DND-41 (cell line): ENCODE measurements around the gene VSIG1.

ENCODE experiments used
- ATAC-seq: fragments of 200-7000 bp; cut with Tn5 transposase; 3 replicates; pipeline ENCODE4 v1.9.1; 2021; ENCODE audit warnings: low read depth; ENCODE audit not compliant: insufficient read depth
- DNase-seq: peaks from one replicate; pipeline ENCODE4 v3.0.0-alpha.2; 2020
- H2AFZ ChIP-seq: 2 replicates; pipeline ENCODE4 v1.6.0; 2012; ENCODE audit warnings: low read depth, low read length
- H3K27ac ChIP-seq: 2 replicates; pipeline ENCODE4 v1.5.1; 2012; ENCODE audit warnings: low read length, inconsistent platforms
- H3K27me3 ChIP-seq: fragments of 200-600 bp; sonication (generic); 2 replicates; pipeline ENCODE4 v1.6.0; 2012; ENCODE audit warnings: low read length, mild to moderate bottlenecking, inconsistent platforms; ENCODE audit not compliant: insufficient read depth, poor library complexity
- H3K36me3 ChIP-seq: 2 replicates; pipeline ENCODE4 v1.5.1; 2012; ENCODE audit warnings: low read length, inconsistent platforms; ENCODE audit not compliant: insufficient read depth
- H3K4me1 ChIP-seq: 2 replicates; pipeline ENCODE4 v1.5.1; 2012; ENCODE audit warnings: mild to moderate bottlenecking, low read length; ENCODE audit not compliant: insufficient read depth
- H3K4me2 ChIP-seq: 2 replicates; pipeline ENCODE4 v1.6.0; 2012; ENCODE audit warnings: mild to moderate bottlenecking, moderate library complexity, low read length, inconsistent platforms; ENCODE audit not compliant: insufficient read depth
- H3K4me3 ChIP-seq, 2 experiments: fragments of 200-600 bp in 1 of 2; shearing (Covaris generic) in 1 of 2; 2 replicates each; pipeline ENCODE4 v1.5.1; 2012 to 2016; ENCODE audit warnings: inconsistent platforms in 2 of 2, low read length in 2 of 2, mild to moderate bottlenecking in 2 of 2, low read depth in 1 of 2, moderate library complexity in 1 of 2
- H3K79me2 ChIP-seq: 2 replicates; pipeline ENCODE4 v1.6.0; 2012; ENCODE audit warnings: low read length, inconsistent platforms; ENCODE audit not compliant: insufficient read depth
- H3K9ac ChIP-seq: 2 replicates; pipeline ENCODE4 v1.6.0; 2012; ENCODE audit warnings: low read depth, mild to moderate bottlenecking, inconsistent platforms, low read length, moderate library complexity
- H3K9me3 ChIP-seq: 2 replicates; pipeline ENCODE4 v1.5.1; 2012; ENCODE audit warnings: low read length, moderate library complexity, mild to moderate bottlenecking, inconsistent platforms; ENCODE audit not compliant: insufficient read depth, severe bottlenecking
- H4K20me1 ChIP-seq: 2 replicates; pipeline ENCODE4 v1.6.0; 2012; ENCODE audit warnings: low read length; ENCODE audit not compliant: insufficient read depth
- EZH2 ChIP-seq: IDR thresholded peaks from 3 replicates; pipeline ENCODE4 v1.6.1; 2012; ENCODE audit warnings: borderline replicate concordance, low read depth, mild to moderate bottlenecking, moderate library complexity, low read length, inconsistent platforms; ENCODE audit not compliant: severe bottlenecking
- TF ChIP-seq, protein P1 (sequence below): IDR thresholded peaks from 2 replicates; pipeline ENCODE4 v1.5.1; 2012; ENCODE audit warnings: borderline replicate concordance, low read length, moderate library complexity, mild to moderate bottlenecking; ENCODE audit not compliant: poor library complexity, severe bottlenecking; ENCODE audit errors: extremely low read depth

The VSIG1 gene

GRCh38 chrX:108049649-108050048 lies 4.8 kb downstream of the VSIG1 start:
- Histone ChIP-seq H3K4me2 (no peak overlapping the region), H3K9me3 (no peaks in the 10 kb centered on the region), H3K36me3 (no peaks in the 10 kb centered on the region), H2AFZ (no peak overlapping the region), H3K79me2 (no peaks in the 10 kb centered on the region), H3K27me3 (no peaks in the 10 kb centered on the region), H3K4me3 (no peak overlapping the region), H3K27ac (no peak overlapping the region), H3K4me1 (no peaks in the 10 kb centered on the region), H3K9ac (no peak overlapping the region), H4K20me1 (no peaks in the 10 kb centered on the region)
- no peak for TF ChIP-seq EZH2
- TF ChIP-seq, protein P1, sequence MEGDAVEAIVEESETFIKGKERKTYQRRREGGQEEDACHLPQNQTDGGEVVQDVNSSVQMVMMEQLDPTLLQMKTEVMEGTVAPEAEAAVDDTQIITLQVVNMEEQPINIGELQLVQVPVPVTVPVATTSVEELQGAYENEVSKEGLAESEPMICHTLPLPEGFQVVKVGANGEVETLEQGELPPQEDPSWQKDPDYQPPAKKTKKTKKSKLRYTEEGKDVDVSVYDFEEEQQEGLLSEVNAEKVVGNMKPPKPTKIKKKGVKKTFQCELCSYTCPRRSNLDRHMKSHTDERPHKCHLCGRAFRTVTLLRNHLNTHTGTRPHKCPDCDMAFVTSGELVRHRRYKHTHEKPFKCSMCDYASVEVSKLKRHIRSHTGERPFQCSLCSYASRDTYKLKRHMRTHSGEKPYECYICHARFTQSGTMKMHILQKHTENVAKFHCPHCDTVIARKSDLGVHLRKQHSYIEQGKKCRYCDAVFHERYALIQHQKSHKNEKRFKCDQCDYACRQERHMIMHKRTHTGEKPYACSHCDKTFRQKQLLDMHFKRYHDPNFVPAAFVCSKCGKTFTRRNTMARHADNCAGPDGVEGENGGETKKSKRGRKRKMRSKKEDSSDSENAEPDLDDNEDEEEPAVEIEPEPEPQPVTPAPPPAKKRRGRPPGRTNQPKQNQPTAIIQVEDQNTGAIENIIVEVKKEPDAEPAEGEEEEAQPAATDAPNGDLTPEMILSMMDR = no peak
- DNase-seq = no peak
- no peak for ATAC-seq

DNA sequence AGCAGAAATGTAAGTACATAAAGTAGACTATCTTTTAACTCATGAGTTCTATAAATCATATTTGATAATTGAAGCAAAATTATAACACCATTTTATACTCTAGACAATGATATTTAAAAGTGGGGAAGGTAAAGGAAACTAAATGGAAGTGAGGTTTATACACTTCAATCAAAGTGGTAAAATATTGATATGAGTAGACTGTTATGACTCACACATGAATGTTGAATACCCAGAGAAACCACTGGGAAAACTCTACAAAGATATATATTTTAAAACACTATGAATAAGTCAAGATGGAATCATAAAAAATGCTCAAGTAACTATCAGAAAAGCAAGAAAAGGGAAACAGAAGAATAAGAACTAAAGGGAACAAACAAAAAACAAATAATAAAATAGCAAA lies 8.4 kb downstream of the VSIG1 start:
- Histone ChIP-seq H3K27me3 (no peaks in the 10 kb centered on the region), H3K4me2 (no peak overlapping the region), H3K4me1 (no peaks in the 10 kb centered on the region), H3K9me3 (no peaks in the 10 kb centered on the region), H3K36me3 (no peaks in the 10 kb centered on the region), H2AFZ (no peak overlapping the region), H3K4me3 (no peak overlapping the region), H3K79me2 (no peaks in the 10 kb centered on the region), H3K9ac (no peak overlapping the region), H3K27ac (no peak overlapping the region), H4K20me1 (no peaks in the 10 kb centered on the region)
- DNase-seq = no peak
- no peak for TF ChIP-seq EZH2
- TF ChIP-seq, protein P1 = no peak
- ATAC-seq = no peak

DNA sequence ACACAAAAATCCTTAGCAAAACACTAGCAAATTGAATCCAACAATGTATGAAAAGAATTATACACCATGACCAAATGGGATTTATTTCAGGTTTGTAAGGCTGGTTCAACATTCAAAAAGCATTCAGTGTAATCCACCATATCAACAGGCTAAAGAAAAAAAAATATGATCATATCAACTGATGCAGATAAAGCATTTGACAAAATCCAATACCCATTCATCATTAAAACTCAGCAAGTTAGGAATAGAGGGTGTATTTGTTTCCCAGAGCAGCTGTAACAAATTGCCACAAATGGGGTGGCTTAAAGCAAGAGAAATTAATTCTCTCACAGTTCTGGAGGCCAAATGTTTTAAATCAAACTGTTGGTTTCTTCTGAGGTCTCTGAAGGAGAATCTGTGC lies 10.7 kb downstream of the VSIG1 start:
- DNase-seq (no peak), ATAC-seq (no peak)
- H3K27ac ChIP-seq = no peak overlapping the region
- no peak overlapping the region for H3K9ac ChIP-seq
- H3K79me2 ChIP-seq = no peaks in the 10 kb centered on the region
- H3K4me3 ChIP-seq = no peak overlapping the region
- H3K36me3 ChIP-seq = no peaks in the 10 kb centered on the region
- no peaks in the 10 kb centered on the region for H3K27me3 ChIP-seq
- H3K4me2 ChIP-seq = no peak overlapping the region
- H4K20me1 ChIP-seq = no peaks in the 10 kb centered on the region
- H2AFZ ChIP-seq = no peak overlapping the region
- TF ChIP-seq EZH2 = no peak
- TF ChIP-seq, protein P1 = no peak
- no peaks in the 10 kb centered on the region for H3K9me3 ChIP-seq
- H3K4me1 ChIP-seq = no peaks in the 10 kb centered on the region

DNA sequence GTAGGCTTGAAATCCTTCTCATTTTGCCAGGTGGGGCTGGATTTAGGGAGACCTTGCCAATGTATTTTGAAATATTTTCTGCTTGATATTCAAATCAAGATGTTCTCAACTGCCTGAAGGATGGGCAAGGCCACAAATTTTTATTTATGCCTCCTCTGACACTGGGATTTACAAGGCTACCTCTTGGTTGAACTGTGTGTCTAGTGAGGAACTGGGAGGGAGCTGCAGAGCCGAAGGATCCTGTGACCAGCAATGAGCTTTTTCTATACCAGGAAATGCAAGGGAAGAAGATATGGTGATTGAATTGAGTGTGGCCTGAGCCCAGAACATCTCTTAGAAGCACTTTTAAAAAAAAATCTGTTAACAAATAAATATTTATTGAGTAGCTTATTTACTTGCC lies 14.9 kb downstream of the VSIG1 start:
- no peak overlapping the region for H3K27ac ChIP-seq
- no peak overlapping the region for H3K9ac ChIP-seq
- H3K79me2 ChIP-seq = no peaks in the 10 kb centered on the region
- no peaks in the 10 kb centered on the region for H3K4me1 ChIP-seq
- no peak for DNase-seq
- H3K4me3 ChIP-seq = no peak overlapping the region
- no peak overlapping the region for H2AFZ ChIP-seq
- H3K27me3 ChIP-seq = no peaks in the 10 kb centered on the region
- H3K36me3 ChIP-seq = no peaks in the 10 kb centered on the region
- TF ChIP-seq EZH2 = no peak
- TF ChIP-seq, protein P1 = no peak
- ATAC-seq = no peak
- no peaks in the 10 kb centered on the region for H4K20me1 ChIP-seq
- no peaks in the 10 kb centered on the region for H3K9me3 ChIP-seq
- no peak overlapping the region for H3K4me2 ChIP-seq
